B cell (primary cell): Measurements from ENCODE around the gene NOC4L.

ENCODE experiments used
- CTCF ChIP-seq: fragments of 200-600 bp; IDR thresholded peaks from one replicate; pipeline ENCODE4 v1.8.0; 2022; ENCODE audit warnings: antibody characterized with exemption, mild to moderate bottlenecking
- EZH2 ChIP-seq: IDR thresholded peaks from 2 replicates; pipeline ENCODE4 v1.6.1; 2012; ENCODE audit warnings: borderline replicate concordance, low read depth, mild to moderate bottlenecking, moderate library complexity, low read length; ENCODE audit not compliant: insufficient read depth, poor library complexity, severe bottlenecking

DNA sequence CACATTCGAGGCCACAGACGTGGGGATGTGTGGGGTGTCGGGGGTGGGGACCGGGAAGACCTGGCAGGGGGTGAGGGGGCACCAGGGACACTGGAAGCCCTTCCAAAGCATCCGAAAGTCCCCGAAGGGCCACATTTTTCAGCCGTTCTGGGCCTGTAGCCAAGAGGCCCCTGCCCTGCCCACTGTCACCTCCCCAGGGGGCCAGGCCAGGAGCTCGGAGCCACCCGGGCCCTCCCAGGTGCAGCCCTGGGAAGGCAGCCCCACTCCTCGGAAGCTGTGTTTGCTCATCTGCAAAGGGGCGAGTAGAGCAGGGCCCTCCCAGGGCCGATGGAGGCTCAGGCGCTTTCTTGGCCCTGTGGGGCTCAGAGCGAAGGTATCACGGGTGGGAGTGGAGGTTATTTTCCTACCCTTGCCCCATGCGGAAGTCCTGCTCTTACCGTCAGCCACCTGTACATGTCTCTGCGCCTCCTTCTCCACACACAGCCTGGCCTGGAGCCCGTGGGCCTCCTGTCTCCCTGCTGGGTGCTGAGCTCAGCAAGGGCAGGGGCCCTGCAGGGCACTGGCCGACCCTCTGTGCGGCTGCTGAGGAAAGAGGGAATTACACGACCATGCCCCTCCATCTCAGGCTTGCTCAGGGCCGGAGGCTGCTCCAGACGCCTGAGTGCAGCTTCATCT, 27.2 kb downstream of the NOC4L start:
- no peak for TF ChIP-seq CTCF
- no peak for TF ChIP-seq EZH2
